HG03095 (cell line): ENCODE measurements around the gene SIRPB1.
"Not testable (repeated sequence)": the region's sequence is repeated elsewhere in the genome, so short reads cannot be mapped to it uniquely, and the experiment has no call there.

ENCODE experiments used
- ATAC-seq: cut with Tn5 transposase; IDR thresholded peaks from one replicate; pipeline ENCODE4 v1.9.1; 2021; ENCODE audit warnings: moderate library complexity; ENCODE audit not compliant: unreplicated experiment

Gene SIRPB1

DNA sequence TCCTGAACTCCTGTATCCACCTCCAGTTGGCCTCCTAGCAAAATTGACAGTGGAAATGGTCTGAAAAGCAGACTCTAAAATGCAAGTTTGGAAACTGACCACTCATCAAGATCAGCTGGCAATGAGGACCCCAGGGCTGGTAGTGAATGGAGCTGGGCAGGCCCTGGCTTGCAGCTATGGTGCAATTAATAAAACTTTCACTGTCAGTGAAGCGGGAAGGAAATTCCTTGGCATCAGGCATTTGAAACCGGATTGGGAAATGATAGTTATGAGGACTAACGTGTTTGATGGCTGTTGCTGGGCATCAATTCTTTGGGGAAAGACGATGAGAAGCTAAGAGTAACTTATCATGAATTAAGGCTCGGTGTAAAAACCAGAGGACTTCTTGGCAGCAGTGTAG lies 19.1 kb downstream of the SIRPB1 start:
- ATAC-seq = no peak

DNA sequence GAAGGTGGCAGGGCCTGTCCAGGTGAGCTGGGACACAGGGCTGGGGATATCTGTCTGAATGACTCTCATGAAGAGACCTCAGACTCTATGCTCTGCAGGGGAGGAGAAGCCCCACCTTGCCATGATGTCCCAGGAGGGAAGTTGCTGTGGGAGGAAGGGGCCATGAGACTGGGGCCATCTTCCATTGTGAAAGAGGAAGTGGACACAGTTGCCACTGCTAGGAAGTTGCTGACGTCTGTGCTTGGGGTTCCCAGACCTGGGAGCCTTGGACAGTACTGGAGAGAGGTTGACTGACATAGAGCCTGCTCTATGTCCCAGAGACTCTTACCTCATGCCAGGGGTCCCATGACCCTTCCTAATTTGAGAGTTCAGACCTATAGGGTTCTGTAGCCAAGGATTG lies 24.5 kb downstream of the SIRPB1 start:
- ATAC-seq = no peak

DNA sequence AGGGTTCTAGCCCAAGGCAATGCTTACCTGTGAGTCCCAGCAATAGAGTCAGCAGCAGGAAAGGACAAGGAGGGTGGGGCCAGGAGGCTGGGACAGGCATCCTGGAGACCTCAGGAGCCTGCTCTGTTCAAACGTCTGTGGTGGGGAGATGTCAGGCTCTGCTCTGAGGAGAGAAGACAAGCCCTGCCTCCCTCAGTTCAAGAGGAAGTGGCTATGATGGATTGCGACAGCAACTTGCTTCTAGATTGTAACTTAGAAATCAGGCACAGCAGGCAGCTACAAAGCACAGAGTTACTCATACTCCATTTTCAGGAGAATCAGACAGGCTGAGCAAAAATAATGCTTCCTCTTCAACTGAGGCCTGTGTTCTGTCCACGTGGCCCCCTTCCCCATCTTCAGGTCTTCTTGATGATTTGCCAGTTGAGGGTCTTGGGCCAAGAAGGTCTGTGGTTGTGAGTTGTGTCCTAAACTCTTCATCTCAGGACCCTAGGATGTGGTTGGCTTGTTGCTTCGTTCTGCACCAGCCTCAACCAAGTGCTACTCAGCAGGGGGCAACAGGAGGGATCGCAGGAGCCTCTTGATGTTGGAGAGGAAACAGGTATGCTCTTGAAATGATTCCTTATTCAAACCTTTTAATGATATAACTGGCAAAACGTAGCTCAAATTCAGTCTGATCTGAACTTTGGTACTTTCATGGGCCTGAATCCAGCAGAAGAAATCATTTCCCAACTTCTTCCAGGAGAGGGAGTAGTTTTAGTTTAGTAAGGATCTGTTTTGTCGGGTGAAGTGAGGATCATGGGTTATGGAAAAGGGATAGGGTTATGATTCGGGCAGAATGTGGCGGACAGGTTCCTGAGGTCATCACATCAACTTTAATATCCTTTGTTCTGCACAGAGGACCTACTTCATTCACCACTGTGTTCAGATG lies 31.0 kb downstream of the SIRPB1 start:
- ATAC-seq = no peak

DNA sequence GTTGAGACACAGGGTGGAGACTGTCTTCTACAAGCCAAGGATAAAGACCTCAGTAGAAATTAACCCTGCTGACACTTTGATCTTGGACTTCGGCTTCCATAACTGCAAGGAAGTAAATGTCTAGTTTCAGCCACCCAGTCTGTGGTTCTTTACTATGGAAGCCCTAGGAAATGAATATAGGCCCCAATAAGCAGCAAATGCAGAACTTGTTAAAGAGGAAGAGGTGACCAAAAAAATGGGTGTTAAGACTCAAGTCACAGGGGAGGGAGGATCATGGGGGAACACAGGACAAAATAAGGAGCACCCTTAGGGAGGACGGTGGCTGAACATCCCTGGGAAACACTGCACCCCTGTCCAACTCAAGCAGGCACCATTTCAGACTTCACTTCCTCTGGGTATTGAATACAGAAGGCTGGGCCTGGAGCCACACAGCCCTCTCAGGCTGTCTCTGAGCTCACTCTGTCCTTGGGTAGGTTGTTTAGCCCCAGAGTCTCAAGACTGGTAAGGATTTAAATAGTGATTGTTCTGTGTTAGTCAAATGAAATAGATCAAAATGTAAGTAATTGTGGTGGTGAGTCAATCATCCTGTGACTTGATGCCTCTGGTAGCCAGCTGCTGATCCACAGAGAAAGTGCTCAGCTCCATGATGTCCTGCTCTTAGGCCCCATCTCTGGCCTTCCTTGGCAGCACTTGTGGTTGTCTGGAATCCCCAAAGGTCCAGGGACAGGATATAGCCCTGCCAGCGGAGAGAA lies 31.9 kb downstream of the SIRPB1 start:
- ATAC-seq = no peak

DNA sequence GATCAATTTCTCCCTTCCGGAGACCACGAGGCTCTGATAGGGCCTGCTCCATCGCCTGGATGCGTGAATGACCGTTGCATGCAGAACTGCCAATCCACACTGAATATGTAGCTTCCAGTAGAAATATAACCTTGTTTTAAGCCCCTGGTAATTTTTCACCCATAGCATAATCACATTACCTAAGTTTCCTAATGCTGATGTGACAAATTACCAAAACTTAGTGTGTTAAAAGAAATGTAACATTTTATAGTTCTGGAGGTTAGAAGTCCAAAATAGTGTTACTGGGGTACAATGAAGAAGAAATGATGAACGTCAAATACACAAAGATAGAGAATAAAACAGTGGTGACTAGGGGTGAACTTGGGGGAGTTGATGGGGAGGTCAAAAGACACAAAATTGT lies 40.3 kb downstream of the SIRPB1 start:
- no peak for ATAC-seq

DNA sequence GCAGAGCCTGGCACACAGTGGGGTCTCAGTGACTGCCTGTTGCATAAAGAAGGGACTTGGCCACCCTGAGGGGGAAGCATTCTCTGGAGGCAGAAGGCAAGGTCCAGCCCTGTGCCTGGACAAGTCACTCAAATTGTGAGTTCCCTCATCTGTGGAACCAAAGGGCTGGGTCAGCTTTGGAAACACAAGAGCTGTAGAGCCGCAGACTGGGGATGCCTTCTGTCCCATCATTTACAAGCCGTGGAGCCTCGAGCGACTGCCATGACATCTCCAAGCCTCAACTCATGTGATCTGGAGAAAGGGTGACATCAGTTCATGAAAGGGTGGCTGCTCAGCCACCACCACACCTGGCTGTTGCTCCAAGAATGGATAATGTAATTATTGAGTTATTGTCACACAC lies 41.9 kb downstream of the SIRPB1 start:
- ATAC-seq = no peak

DNA sequence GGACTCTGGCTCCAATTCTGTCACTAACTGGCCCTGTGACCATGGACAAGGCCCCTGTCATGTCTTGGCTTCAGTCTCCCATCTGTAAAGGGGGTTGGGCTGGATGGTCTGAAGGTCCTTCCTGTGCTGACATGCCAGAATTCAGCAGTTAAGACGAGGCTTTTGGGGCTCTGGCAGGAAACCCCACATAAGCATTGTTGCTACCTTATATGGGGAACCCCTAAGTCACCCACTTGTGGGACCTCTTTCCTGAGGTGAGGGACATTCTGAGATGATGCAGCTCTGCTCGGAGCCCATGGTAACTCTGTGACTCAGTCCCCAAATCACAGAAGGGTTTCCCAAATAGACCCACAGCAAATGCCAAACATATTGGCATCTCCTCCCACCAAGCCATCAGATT lies 42.5 kb downstream of the SIRPB1 start:
- not testable (repeated sequence) for ATAC-seq

DNA sequence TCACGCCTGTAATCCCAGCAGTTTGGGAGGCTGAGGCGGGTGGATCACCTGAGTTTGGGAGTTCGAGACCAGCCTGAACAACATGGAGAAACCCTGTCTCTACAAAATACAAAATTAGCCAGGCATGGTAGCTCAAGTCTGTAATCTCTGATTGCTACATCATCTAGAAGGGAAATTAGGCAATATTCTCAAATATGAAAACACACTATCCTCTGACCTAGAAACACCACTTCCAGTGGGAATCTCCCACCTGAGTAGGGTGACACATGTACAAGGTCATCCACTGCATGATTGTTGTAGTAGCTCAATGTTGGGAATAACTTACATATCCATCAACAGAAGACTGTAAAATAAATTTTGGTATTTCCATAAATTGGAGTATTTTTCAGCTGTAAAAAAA lies 43.2 kb downstream of the SIRPB1 start:
- no peak for ATAC-seq

DNA sequence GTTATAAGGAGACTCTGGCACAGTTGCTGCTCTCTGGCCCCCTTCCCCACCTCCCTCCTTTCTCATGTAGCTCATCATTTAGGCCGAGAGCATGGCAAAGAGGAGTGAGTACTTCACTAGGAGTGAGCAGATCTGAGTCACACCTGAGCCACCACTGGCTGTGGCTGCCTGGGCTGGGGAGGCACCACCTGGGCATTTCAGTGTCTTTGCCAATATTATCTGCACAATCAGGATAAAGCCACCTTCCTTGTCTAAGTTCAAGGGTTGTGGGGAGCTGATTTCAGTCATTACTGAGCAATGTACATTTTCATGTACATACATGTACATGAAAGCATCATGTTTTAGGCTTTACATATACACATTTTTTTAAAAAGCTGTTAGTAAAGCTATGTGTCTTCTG lies 43.8 kb downstream of the SIRPB1 start:
- ATAC-seq = not testable (repeated sequence)

DNA sequence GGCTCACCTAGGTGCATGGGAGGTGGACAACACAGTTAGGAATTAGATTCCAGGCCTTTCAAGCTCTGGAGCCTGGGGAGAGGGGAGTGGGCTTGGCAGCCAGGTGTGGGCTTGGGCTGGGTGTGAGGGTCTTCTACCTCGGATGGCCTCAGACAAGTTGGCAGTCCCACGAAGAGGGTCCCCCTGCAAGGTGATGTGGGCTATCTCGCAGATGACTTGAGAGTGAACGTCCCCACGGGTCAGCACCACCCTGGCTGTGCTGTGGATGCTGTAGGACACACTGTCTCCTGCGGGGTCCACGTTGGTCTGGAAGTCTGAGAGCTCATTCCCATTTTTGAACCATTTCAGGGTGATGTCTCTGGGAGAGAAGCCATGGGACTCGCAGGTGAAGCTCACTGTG lies 48.2 kb downstream of the SIRPB1 start:
- not testable (repeated sequence) for ATAC-seq
